Right lobe of liver (tissue), 6 donors: Measurements from ENCODE around the gene PDGFB. TPM values are rescaled to one million over a fixed set of nuclear protein-coding genes. Genes with fewer than 3 reads are reported as not detected.

ENCODE experiments used
- ATAC-seq, 4 donors: fragments of 200-7000 bp; cut with Tn5 transposase; one replicate each; pipeline ENCODE4 v1.9.1; 2020; ENCODE audit warnings: mild to moderate bottlenecking in 4 of 4, moderate library complexity in 4 of 4
- DNase-seq, 3 donors: peaks; one replicate each; pipeline ENCODE4 v3.0.0-alpha.2; 2020
- H3K27ac ChIP-seq, 3 donors: fragments of 200-600 bp; one replicate each; pipeline ENCODE4 v1.8.0; 2022
- H3K27me3 ChIP-seq, 2 donors: fragments of 200-600 bp; one replicate each; pipeline ENCODE4 v1.8.0; 2022
- H3K36me3 ChIP-seq, 4 donors: fragments of 200-600 bp; sonication (generic) in 1 of 4; one replicate each; pipeline versions ENCODE4 v1.5.1 to v1.8.0; 2017 to 2022; ENCODE audit warnings: control low read depth in 1 of 4
- H3K4me1 ChIP-seq, 4 donors: fragments of 200-600 bp; sonication (generic) in 1 of 4; one replicate each; pipeline versions ENCODE4 v1.5.1 to v1.8.0; 2017 to 2022; ENCODE audit warnings: control low read depth in 1 of 4
- H3K4me3 ChIP-seq, 3 donors: fragments of 200-600 bp; one replicate each; pipeline ENCODE4 v1.8.0; 2022
- H3K9me3 ChIP-seq, 4 donors: fragments of 200-600 bp; sonication (generic) in 1 of 4; one replicate each; pipeline versions ENCODE4 v1.5.1 to v1.8.0; 2017 to 2022; ENCODE audit warnings: control low read depth in 1 of 4
- POLR2A ChIP-seq: fragments of 450-650 bp; IDR thresholded peaks from one replicate; pipeline ENCODE4 v1.6.1; 2017; ENCODE audit warnings: antibody characterized with exemption, mild to moderate bottlenecking
- WGBS: methylation state at CpG from one replicate; pipeline ENCODE4 v1.1.6; 2018; ENCODE audit warnings: low coverage, low lambda C conversion rate; ENCODE audit not compliant: insufficient coverage; ENCODE audit errors: missing lambda C conversion rate; 5-methylcytosine and 5-hydroxymethylcytosine counted together
- intact Hi-C, 2 donors: fragments of 100-400 bp; cut with DNase I; formaldehyde crosslinking; loops; one replicate each; pipeline versions ENCODE4 v1.11.2 to v1.14.1; 2022
- total RNA-seq, 6 experiments: library from RNA; depleted of rRNA in 2 of 6; stranded (reverse); fragments of >200 nt in 2 of 6; fragmentation: NEBNext Ultra II Directional in 3 of 6; extraction: Animal tissue kit (Norgen Biotek cat#: 25700) in 3 of 6; gene quantifications; one replicate each; pipeline versions ENCODE4 v1.1.0 to v1.2.4, GENCODE V29; 2016 to 2023
- TF ChIP-seq, protein P1 (sequence below), 4 donors: fragments of 200-600 bp in 3 of 4; fragments of 450-650 bp in 1 of 4; IDR thresholded peaks; one replicate each; pipeline versions ENCODE4 v1.5.1 to v1.8.0; 2016 to 2022; ENCODE audit warnings: antibody characterized with exemption in 4 of 4, mild to moderate bottlenecking in 2 of 4
- donor health status: DM: no; HTN: yes; CAD: no.
- donor health status: DM: no; HTN: no; CAD: no.
- donor health status: DM: no; HTN: no; CAD: no.
- donor health status: DM: no; HTN: yes; CAD: no.
- donor health status: DM: no; HTN: yes; CAD: no.

Gene PDGFB
- total RNA-seq, 6 experiments from 2014 or later: 0.90 to 10.2 (median 3.3) TPM

DNA sequence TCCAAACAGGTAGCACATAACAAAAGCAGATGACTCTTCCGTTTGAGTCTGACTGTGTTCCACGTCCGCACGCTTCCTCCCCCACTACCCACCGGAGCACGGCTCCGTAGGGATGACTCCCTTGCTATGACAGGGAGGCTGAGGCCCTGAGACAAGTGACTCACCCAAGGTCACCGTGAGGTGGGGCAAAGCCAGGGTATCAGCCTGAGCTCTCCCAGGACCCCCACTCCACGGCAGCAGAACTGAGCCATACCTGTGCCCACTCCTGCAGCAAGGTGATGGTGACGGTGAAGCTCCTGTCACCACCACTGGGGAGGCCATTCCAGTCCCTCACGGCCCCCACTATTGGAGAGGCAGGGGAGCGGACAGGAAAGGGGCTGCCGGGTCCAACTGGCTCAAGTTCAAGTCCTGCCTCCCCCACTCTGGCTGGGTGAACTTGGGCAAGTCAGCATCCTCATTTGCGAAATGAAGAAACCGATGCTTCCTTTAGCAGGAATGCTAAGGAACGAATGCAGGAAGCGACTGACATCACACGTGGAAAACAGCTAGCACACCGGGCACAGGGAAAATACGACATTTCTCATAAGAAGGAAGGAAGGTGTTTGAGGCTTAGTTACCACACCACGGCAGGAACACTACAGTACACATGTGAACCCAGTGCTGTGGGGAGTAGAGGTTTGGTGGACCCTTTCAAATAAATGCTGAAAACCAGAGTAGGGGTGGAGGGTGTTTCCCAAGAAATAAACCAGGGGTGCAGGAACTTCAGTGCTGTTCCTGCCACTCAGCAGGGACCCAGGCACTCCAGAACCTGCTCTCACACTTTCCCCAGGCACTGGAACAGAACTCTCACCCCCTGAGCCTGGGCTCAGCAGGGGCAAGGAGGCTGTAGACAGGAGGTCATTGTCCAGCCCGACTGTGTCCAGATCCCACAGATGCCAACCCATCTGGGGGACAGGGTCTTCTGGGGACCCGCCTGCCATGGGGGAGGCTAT, 59.9 kb downstream of the PDGFB start:
- no peaks in the 10 kb centered on the region for H3K9me3 ChIP-seq
- H3K4me3 ChIP-seq: no peak overlapping the region
- no peak for DNase-seq
- no peaks in the 10 kb centered on the region for H3K4me1 ChIP-seq
- H3K27me3 ChIP-seq: no peaks in the 10 kb centered on the region
- ATAC-seq: peak in 2 of 4 donors; percentile 7 to 43
- 50% methylated on average over 12 of the region's 23 CpGs for WGBS
- no peaks in the 10 kb centered on the region for H3K36me3 ChIP-seq
- peak overlapping the region; percentile 21 to 37 (median 29) for H3K27ac ChIP-seq
- intact Hi-C loops: no loop called here
- TF ChIP-seq, protein P1, sequence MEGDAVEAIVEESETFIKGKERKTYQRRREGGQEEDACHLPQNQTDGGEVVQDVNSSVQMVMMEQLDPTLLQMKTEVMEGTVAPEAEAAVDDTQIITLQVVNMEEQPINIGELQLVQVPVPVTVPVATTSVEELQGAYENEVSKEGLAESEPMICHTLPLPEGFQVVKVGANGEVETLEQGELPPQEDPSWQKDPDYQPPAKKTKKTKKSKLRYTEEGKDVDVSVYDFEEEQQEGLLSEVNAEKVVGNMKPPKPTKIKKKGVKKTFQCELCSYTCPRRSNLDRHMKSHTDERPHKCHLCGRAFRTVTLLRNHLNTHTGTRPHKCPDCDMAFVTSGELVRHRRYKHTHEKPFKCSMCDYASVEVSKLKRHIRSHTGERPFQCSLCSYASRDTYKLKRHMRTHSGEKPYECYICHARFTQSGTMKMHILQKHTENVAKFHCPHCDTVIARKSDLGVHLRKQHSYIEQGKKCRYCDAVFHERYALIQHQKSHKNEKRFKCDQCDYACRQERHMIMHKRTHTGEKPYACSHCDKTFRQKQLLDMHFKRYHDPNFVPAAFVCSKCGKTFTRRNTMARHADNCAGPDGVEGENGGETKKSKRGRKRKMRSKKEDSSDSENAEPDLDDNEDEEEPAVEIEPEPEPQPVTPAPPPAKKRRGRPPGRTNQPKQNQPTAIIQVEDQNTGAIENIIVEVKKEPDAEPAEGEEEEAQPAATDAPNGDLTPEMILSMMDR (IDR thresholded peaks at IDR 0.05): no peak
- no peak for TF ChIP-seq POLR2A

DNA sequence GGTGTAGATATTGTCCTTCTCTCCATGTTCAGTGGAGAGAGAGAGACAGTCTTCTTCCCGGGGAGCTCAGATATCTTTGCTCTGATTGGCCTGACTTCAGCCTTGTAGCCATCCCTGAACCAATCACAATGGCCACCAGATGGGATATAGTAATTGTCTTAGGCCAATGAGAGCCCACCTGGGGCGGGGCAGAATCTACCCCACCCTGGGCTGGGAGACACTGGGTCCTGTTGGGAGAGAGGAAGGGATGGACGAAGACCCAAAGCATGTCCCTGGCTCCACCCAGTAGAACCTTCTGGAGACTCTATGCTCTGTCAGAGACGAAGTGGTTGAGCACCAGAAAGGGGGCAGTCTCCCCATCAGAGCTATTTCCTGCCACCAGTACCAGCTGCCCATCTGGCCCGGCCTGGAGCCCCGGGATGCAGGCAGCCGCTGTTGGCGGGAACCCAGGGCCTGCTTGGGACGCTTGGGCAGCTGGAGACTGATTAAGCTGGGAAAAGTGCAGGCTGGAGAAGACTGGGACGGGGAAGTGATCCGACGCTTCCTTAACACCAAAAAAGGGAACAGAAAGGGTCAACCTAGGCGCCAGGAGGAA, 60.7 kb downstream of the PDGFB start:
- DNase-seq (no peak), ATAC-seq (peak; percentile 25 to 43 (median 37))
- intact Hi-C loops: no loop called here
- no peak overlapping the region for H3K4me3 ChIP-seq
- H3K9me3 ChIP-seq: no peaks in the 10 kb centered on the region
- TF ChIP-seq POLR2A: no peak
- TF ChIP-seq, protein P1 (IDR thresholded peaks at IDR 0.05): no peak
- no peaks in the 10 kb centered on the region for H3K36me3 ChIP-seq
- H3K4me1 ChIP-seq: no peaks in the 10 kb centered on the region
- H3K27ac ChIP-seq: peak overlapping the region; percentile 13 to 37 (median 21)
- 59% methylated on average over 12 of the region's 13 CpGs for WGBS
- no peaks in the 10 kb centered on the region for H3K27me3 ChIP-seq

DNA sequence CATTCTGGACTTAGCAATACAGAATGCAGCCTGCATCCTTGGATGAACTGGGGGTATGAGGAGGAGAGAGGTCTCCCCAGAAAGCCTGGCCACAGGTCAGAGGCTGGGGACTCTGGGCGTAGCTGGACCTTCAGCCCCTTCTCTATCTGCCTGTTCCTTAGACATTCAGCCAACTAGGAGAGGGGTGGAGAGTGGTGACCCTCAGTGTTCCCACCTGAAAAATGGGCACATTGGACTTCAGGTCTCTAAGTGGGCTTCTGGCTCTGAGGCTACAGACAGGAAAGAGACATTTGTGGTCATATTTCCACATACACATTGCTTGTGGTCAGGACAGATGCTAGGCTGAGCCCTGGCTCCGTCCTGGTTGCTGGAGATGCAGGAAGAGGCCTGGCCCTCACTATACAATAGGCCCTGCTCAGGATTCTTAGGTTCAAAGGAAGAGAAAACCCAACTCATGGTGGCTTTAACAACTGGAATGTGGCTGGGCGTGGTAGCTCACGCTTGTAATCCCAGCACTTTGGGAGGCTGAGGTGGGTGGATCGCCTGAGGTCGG, 62.2 kb downstream of the PDGFB start:
- no peaks in the 10 kb centered on the region for H3K9me3 ChIP-seq
- no peak for ATAC-seq
- no CpG with 5 or more reads among the region's 6 CpGs for WGBS
- intact Hi-C loops: no loop called here
- no peak overlapping the region for H3K4me3 ChIP-seq
- no peaks in the 10 kb centered on the region for H3K27me3 ChIP-seq
- H3K36me3 ChIP-seq: no peaks in the 10 kb centered on the region
- peak in 1 of 3 donors; percentile 22 for DNase-seq
- H3K27ac ChIP-seq: no peak overlapping the region
- H3K4me1 ChIP-seq: no peaks in the 10 kb centered on the region
- TF ChIP-seq POLR2A: no peak
- TF ChIP-seq, protein P1 (IDR thresholded peaks at IDR 0.05): no peak

DNA sequence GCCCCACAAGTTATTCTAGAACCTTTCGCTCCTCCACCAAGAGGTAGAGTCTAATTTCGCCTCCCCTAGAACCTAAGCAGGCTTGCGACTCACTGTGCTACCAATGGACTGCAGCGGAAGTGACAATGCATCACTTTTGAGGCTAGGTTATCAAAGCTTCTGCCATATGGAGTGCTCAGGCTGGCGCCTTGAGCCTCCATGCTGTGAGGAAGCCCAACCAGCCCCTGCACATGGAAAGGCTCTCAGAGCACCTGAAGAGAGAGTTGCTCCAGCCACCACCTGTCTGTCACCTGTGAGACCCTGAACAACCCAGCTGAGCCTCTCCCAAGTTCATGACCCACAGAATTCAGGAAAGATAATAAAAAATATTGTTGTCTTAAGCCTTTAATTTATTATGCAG, 63.0 kb downstream of the PDGFB start:
- TF ChIP-seq POLR2A: no peak
- TF ChIP-seq, protein P1 (IDR thresholded peaks at IDR 0.05): no peak
- 53% methylated on average over 3 of the region's 5 CpGs for WGBS

More for the DNA sequence above, 63.0 kb downstream of the PDGFB start:
- H3K9me3 ChIP-seq: no peaks in the 10 kb centered on the region
- H3K27me3 ChIP-seq: no peaks in the 10 kb centered on the region
- DNase-seq (peak in 1 of 3 donors; percentile 21), ATAC-seq (no peak)
- H3K27ac ChIP-seq: no peak overlapping the region
- no peaks in the 10 kb centered on the region for H3K4me1 ChIP-seq
- H3K36me3 ChIP-seq: no peaks in the 10 kb centered on the region
- intact Hi-C loops: no loop called here
- H3K4me3 ChIP-seq: no peak overlapping the region
